ENCODE results near the gene MGLL.
"Not testable (repeated sequence)": the region's sequence is repeated elsewhere in the genome, so short reads cannot be mapped to it uniquely, and the experiment has no call there.

The MGLL gene

GRCh38 chr3:127669541-127670228 lies 152.6 kb downstream of the MGLL start:
- no peak for DNase-seq

- no peak for DNase-seq
These were observed 153.4 kb downstream of the MGLL start for GRCh38 chr3:127668906-127669305.

- no peak for DNase-seq
These were observed 155.1 kb downstream of the MGLL start for GRCh38 chr3:127667119-127667681.

- DNase-seq, result no peak
These were observed 155.6 kb downstream of the MGLL start for GRCh38 chr3:127666676-127667075.

- no peak for DNase-seq
These were observed 156.7 kb downstream of the MGLL start for GRCh38 chr3:127665586-127665985.

- no peak for DNase-seq
These were observed 157.2 kb downstream of the MGLL start for GRCh38 chr3:127665165-127665564.

- DNase-seq, result no peak
These were observed 159.2 kb downstream of the MGLL start for GRCh38 chr3:127663151-127663550.

- no peak for DNase-seq
These were observed 160.3 kb downstream of the MGLL start for GRCh38 chr3:127662001-127662469.

GRCh38 chr3:127661600-127661999 lies 160.7 kb downstream of the MGLL start:
- no peak for DNase-seq

- no peak for DNase-seq
These were observed 161.6 kb downstream of the MGLL start for GRCh38 chr3:127660621-127661251.

GRCh38 chr3:127658234-127658633 lies 164.1 kb downstream of the MGLL start:
- no peak for DNase-seq

GRCh38 chr3:127656906-127657305 lies 165.4 kb downstream of the MGLL start:
- DNase-seq, result no peak

GRCh38 chr3:127655641-127656040 lies 166.7 kb downstream of the MGLL start:
- no peak for DNase-seq

GRCh38 chr3:127654993-127655392 lies 167.3 kb downstream of the MGLL start:
- DNase-seq, result not testable (repeated sequence)

- DNase-seq, result no peak
These were observed 167.9 kb downstream of the MGLL start for GRCh38 chr3:127654374-127654773.

- no peak for DNase-seq
These were observed 169.9 kb downstream of the MGLL start for GRCh38 chr3:127652246-127652995.

GRCh38 chr3:127651516-127652172 lies 170.7 kb downstream of the MGLL start:
- DNase-seq, result no peak

- DNase-seq, result no peak
These were observed 172.1 kb downstream of the MGLL start for GRCh38 chr3:127650236-127650635.

- DNase-seq, result no peak
These were observed 174.5 kb downstream of the MGLL start for GRCh38 chr3:127647845-127648204.

GRCh38 chr3:127647166-127647844 lies 175.0 kb downstream of the MGLL start:
- no peak for DNase-seq

- DNase-seq, result no peak
These were observed 175.7 kb downstream of the MGLL start for GRCh38 chr3:127646501-127647046.

GRCh38 chr3:127645371-127646015 lies 176.8 kb downstream of the MGLL start:
- no peak for DNase-seq
